Right lobe of liver (tissue), 6 donors: ENCODE data around the gene HDX. TPM values are rescaled to one million over a fixed set of nuclear protein-coding genes. Genes with fewer than 3 reads are reported as not detected.

ENCODE experiments used
- ATAC-seq, 4 donors: fragments of 200-7000 bp; cut with Tn5 transposase; one replicate each; pipeline ENCODE4 v1.9.1; 2020; ENCODE audit warnings: mild to moderate bottlenecking in 4 of 4, moderate library complexity in 4 of 4
- DNase-seq, 3 donors: peaks; one replicate each; pipeline ENCODE4 v3.0.0-alpha.2; 2020
- H3K27ac ChIP-seq, 3 donors: fragments of 200-600 bp; one replicate each; pipeline ENCODE4 v1.8.0; 2022
- H3K27me3 ChIP-seq, 2 donors: fragments of 200-600 bp; one replicate each; pipeline ENCODE4 v1.8.0; 2022
- H3K36me3 ChIP-seq, 4 donors: fragments of 200-600 bp; sonication (generic) in 1 of 4; one replicate each; pipeline versions ENCODE4 v1.5.1 to v1.8.0; 2017 to 2022; ENCODE audit warnings: control low read depth in 1 of 4
- H3K4me1 ChIP-seq, 4 donors: fragments of 200-600 bp; sonication (generic) in 1 of 4; one replicate each; pipeline versions ENCODE4 v1.5.1 to v1.8.0; 2017 to 2022; ENCODE audit warnings: control low read depth in 1 of 4
- H3K4me3 ChIP-seq, 3 donors: fragments of 200-600 bp; one replicate each; pipeline ENCODE4 v1.8.0; 2022
- H3K9me3 ChIP-seq, 4 donors: fragments of 200-600 bp; sonication (generic) in 1 of 4; one replicate each; pipeline versions ENCODE4 v1.5.1 to v1.8.0; 2017 to 2022; ENCODE audit warnings: control low read depth in 1 of 4
- POLR2A ChIP-seq: fragments of 450-650 bp; IDR thresholded peaks from one replicate; pipeline ENCODE4 v1.6.1; 2017; ENCODE audit warnings: antibody characterized with exemption, mild to moderate bottlenecking
- WGBS: methylation state at CpG from one replicate; pipeline ENCODE4 v1.1.6; 2018; ENCODE audit warnings: low coverage, low lambda C conversion rate; ENCODE audit not compliant: insufficient coverage; ENCODE audit errors: missing lambda C conversion rate; 5-methylcytosine and 5-hydroxymethylcytosine counted together
- intact Hi-C, 2 donors: fragments of 100-400 bp; cut with DNase I; formaldehyde crosslinking; loops; one replicate each; pipeline versions ENCODE4 v1.11.2 to v1.14.1; 2022
- total RNA-seq, 6 experiments: library from RNA; depleted of rRNA in 2 of 6; stranded (reverse); fragments of >200 nt in 2 of 6; fragmentation: NEBNext Ultra II Directional in 3 of 6; extraction: Animal tissue kit (Norgen Biotek cat#: 25700) in 3 of 6; gene quantifications; one replicate each; pipeline versions ENCODE4 v1.1.0 to v1.2.4, GENCODE V29; 2016 to 2023
- TF ChIP-seq, protein P1 (sequence below), 4 donors: fragments of 200-600 bp in 3 of 4; fragments of 450-650 bp in 1 of 4; IDR thresholded peaks; one replicate each; pipeline versions ENCODE4 v1.5.1 to v1.8.0; 2016 to 2022; ENCODE audit warnings: antibody characterized with exemption in 4 of 4, mild to moderate bottlenecking in 2 of 4
- donor health status: DM: no; HTN: yes; CAD: no.
- donor health status: DM: no; HTN: no; CAD: no.
- donor health status: DM: no; HTN: no; CAD: no.
- donor health status: DM: no; HTN: yes; CAD: no.
- donor health status: DM: no; HTN: yes; CAD: no.

Gene HDX
- total RNA-seq, 6 experiments from 2014 or later, result 0.62 to 4.2 (median 2.1) TPM

DNA sequence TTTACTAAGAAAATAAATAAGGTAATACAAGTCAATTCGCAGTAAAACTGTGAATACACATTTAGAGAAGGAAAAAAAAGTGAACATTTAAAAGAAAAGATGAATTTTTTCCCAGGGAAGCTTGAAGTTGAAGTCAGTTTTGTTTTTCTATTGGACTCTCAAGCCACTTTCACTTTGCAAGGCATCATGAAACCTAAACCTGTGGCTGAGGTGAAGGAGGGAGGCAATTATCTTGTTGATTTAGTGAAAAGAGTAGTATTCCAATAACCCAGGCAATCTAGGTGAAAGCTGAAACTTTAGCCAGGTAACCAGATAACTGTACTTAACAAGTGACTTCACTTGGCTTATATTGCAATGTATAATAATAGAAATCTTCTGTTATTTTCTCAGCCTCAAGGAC lies 138.6 kb downstream of the HDX start:
- H3K36me3 ChIP-seq, result no peaks in the 10 kb centered on the region
- intact Hi-C loops, result no loop called here
- ATAC-seq, result peak; percentile 47 to 63 (median 56)
- H3K4me3 ChIP-seq, result no peak overlapping the region
- H3K27me3 ChIP-seq, result no peaks in the 10 kb centered on the region
- H3K9me3 ChIP-seq, result no peaks in the 10 kb centered on the region
- peaks cover 0 to 4% (median 0%) of the 10 kb centered on the region in 4 donors for H3K4me1 ChIP-seq
- peak overlapping the region in 2 of 3 donors; percentile 24 to 33 for H3K27ac ChIP-seq
- 0% methylated on average over 1 of the region's 1 CpG for WGBS
- no peak for TF ChIP-seq POLR2A
- TF ChIP-seq, protein P1, sequence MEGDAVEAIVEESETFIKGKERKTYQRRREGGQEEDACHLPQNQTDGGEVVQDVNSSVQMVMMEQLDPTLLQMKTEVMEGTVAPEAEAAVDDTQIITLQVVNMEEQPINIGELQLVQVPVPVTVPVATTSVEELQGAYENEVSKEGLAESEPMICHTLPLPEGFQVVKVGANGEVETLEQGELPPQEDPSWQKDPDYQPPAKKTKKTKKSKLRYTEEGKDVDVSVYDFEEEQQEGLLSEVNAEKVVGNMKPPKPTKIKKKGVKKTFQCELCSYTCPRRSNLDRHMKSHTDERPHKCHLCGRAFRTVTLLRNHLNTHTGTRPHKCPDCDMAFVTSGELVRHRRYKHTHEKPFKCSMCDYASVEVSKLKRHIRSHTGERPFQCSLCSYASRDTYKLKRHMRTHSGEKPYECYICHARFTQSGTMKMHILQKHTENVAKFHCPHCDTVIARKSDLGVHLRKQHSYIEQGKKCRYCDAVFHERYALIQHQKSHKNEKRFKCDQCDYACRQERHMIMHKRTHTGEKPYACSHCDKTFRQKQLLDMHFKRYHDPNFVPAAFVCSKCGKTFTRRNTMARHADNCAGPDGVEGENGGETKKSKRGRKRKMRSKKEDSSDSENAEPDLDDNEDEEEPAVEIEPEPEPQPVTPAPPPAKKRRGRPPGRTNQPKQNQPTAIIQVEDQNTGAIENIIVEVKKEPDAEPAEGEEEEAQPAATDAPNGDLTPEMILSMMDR (IDR thresholded peaks at IDR 0.05), result no peak
- DNase-seq, result no peak

DNA sequence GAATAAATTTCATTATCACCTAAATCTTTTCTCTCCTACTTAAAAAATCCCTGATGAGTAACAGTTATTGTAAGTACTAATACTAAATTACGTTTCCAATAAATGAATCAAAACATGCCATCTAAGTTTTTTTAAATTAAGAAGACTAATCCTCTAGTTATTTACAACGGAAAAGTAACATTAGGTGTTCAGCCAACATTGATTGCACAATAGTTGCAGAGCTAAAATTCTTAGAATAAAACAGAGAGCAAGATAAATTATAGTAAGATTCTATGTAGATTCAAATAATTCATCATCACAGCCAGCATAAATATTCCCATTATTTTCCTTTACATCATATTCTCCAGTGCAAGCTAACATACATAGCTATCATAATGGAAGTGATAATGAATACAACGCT lies 139.2 kb downstream of the HDX start:
- no peak for DNase-seq
- Histone ChIP-seq H3K4me3 (no peak overlapping the region), H3K4me1 (peaks cover 0 to 4% (median 0%) of the 10 kb centered on the region in 4 donors), H3K27me3 (no peaks in the 10 kb centered on the region), H3K27ac (peak overlapping the region in 2 of 3 donors; percentile 33 to 52), H3K36me3 (no peaks in the 10 kb centered on the region), H3K9me3 (no peaks in the 10 kb centered on the region)
- intact Hi-C loops, result no loop called here
- WGBS, result 19% methylated on average over 3 of the region's 3 CpGs
- TF ChIP-seq POLR2A, result no peak
- TF ChIP-seq, protein P1 (IDR thresholded peaks at IDR 0.05), result no peak
- ATAC-seq, result peak in 2 of 4 donors; percentile 45 to 53

DNA sequence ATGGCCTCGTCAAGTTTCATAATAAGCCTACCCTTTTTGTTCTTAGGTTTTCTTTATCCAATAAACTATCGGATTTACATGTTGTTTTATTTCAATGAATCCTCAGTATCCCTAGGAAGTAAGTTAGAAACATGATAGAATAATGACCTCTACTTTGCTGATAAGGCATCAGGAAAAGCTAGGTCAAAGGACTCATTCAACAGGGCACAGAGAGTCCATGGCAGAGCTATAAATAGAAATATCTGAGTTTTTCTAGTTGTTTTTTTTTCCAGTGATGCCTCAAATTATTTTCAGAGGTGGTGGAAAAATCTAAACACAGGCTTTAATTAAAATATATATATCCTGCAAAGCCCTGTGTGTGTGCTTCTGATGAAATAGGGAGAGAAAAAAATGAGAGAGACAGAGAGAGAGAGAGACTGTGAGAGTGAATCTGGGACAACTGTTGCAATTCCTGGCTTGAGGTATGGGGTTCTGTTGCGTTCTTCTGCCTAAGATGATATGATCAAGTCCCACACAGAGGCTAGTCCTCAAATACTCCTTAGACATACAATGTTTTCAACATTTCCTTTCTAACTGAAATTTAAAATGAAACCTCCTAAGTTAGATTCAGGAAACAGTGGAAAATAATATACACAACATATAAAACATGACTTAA lies 139.9 kb downstream of the HDX start:
- no peak for TF ChIP-seq POLR2A
- TF ChIP-seq, protein P1 (IDR thresholded peaks at IDR 0.05), result no peak
- DNase-seq, result no peak
- Histone ChIP-seq H3K36me3 (no peaks in the 10 kb centered on the region), H3K9me3 (no peaks in the 10 kb centered on the region), H3K4me1 (peaks cover 0 to 4% (median 0%) of the 10 kb centered on the region in 4 donors), H3K27me3 (no peaks in the 10 kb centered on the region), H3K27ac (peak overlapping the region in 2 of 3 donors; percentile 36 to 52), H3K4me3 (no peak overlapping the region)
- ATAC-seq, result peak; percentile 74 to 87 (median 76)
- intact Hi-C loops, result no loop called here
- 23% methylated on average over 3 of the region's 3 CpGs for WGBS

GRCh38 chrX:84358271-84358670 lies 144.0 kb downstream of the HDX start:
- Histone ChIP-seq H3K27ac (no peak overlapping the region), H3K36me3 (no peaks in the 10 kb centered on the region), H3K9me3 (no peaks in the 10 kb centered on the region), H3K27me3 (no peaks in the 10 kb centered on the region), H3K4me3 (no peak overlapping the region), H3K4me1 (peaks cover 0 to 4% (median 0%) of the 10 kb centered on the region in 4 donors)
- intact Hi-C loops, result no loop called here
- no peak for DNase-seq
- TF ChIP-seq, protein P1 (IDR thresholded peaks at IDR 0.05), result no peak
- TF ChIP-seq POLR2A, result no peak
- WGBS, result 63% methylated on average over 1 of the region's 1 CpG
- no peak for ATAC-seq
